Ammon's horn (tissue), 1 donor: ENCODE results near the gene NLGN1.
A peak's percentile ranks its signal among the peaks of the same experiment; 100 is the strongest.

Experiments
- DNase-seq: peaks from one replicate; pipeline ENCODE4 v3.0.0-alpha.2; 2016; ENCODE audit warnings: low spot score

The NLGN1 gene

DNA sequence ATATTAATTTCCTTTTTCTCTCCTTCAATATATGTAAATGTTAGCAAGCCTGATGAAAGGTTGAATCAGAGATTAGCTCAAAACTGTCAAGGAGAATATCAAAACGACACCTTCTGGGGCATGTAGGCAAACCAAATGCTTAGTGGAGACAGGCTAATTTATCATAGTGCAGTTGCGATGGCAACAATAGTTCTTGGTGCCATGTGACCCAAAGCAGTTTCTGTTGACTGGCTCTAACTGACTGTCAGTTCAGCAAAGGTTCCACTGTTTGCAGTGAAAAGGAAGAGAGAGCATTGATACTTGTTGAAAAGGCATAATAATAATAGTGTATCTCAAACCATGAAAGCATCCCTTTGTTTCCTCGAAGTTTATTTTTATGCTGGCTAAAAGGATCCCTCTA, 513.9 kb downstream of the NLGN1 start:
- DNase-seq = peak; percentile 91

DNA sequence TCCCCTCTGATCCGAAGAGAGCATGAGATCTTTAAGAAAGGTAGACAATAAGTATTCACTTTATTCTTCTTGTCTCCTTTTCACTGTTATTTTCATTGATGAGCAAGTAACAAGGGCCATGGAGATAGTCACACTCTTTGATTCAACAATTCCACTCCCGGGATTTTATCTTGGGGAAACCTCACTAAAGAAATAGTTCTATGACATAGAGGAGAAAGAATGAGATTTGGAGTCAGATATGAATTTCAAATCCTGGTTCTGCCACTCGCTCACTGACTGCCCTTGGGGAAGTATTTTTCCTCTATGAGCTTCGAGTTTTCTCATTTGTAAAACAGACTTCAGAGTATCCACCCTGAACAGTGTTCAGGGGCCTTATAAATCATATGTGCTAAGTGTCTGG, 514.6 kb downstream of the NLGN1 start:
- no peak for DNase-seq

DNA sequence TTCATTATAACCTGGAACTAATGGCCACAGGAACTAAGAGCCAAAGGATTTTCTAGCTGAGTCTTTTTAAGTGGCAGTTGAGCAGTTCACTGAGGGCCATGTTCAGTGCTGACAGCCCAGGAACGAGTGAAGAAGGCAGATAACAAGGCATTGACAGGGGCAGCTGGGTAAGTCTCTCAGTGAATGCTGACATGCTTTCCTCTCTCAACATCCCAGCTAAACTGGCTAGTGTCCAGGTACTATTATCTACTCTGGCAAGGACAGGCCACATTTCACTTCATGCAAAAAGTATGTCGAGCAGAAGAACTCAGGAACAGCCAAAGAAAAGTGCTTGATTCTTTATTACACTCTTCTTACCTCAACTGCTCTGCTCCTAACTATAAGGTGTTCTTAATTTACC, 515.9 kb downstream of the NLGN1 start:
- peak; percentile 56 for DNase-seq

DNA sequence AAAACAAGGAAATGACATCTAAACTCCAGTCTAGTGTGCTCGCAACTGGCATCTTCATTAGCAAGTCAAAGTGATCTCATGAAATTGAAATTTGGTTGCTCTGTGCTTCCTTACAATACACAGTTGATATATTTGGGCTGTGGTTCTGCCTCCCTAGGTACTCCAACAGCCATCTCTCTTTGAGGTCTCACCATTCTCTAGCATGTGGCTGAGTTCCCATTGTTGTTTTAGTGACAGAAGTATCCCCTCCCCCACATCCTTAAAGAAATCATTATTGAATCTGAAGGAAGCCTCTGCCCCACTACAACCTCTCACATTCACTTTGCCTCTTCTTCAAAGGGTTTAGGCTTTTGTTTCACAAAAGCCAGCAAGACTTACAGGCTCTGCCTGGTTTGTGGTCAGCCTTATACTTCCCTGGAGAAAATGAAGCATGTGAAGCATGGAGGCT, 516.5 kb downstream of the NLGN1 start:
- no peak for DNase-seq

DNA sequence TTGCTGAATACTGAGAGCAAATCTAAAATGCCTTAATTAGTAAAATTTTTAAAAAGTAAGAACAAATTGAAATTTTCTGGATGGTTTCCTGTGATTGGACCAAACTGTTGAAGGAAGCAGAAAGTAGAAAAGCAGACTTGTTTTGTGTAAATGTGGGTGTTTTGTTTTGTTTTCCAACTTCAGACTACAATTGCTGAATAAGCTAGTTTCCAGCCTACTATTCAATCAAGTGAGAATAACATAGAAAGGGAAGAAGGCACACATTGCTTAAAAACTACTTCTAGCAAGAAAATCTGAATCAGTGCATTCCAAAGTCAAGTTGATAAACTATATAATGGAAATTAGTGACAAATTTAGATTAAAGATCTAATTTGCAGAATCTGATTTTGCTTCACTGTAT, 519.3 kb downstream of the NLGN1 start:
- no peak for DNase-seq

DNA sequence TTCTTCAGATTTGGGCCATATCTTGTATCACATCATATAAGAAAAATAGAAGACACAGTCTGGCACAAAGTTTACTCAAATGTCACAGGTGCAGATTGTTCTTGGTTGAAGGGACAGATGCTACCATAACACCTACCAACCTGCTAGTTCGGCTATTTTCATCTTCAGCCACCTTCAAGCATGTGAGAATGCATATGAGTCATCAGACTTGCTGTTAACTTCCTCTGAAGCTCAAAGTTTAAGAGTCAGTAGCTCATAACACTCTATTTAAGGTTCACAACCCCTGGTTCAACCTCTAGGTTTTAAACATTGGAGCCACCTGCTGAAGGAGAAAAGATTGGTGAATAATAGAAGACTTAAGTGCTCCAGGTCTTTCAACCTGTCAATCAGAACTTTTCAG, 522.8 kb downstream of the NLGN1 start:
- DNase-seq = no peak

DNA sequence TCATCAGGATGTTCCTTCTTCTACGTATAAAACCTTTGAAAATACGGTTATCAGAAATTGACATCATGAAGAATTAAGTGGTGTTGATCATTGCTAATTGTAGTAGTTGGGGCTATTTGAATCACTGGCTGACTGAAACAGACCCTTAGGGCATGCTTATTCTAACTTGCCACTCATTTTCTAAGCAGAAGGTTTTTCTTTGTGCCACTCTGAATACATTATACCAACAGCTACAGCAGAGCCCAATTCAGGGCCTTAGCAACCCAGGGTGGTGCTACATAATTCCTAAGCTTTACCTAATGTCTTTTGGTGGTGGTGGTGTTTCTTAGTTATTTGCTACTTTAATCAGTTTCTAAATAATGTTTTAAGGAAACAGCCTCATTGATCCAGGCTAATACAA, 524.2 kb downstream of the NLGN1 start:
- DNase-seq = no peak

DNA sequence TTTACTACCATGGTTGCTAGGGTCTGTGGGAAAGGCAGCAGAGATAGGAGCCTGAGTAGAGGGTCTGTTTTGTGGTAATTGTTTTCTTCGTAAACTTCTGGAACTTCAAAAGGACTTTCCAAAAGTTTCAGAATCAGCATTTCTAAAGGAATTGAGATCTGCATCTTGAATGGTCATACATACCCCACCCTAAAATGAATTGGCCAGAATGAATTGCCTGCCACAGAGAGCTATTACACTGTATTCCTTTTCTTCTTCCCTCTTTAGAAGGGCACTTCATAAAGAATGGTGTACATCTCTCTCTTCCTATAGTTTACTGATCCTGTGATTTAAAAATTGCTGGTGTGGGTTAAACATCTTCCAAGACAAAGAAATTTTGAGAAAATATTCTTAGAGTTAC, 525.7 kb downstream of the NLGN1 start:
- no peak for DNase-seq

DNA sequence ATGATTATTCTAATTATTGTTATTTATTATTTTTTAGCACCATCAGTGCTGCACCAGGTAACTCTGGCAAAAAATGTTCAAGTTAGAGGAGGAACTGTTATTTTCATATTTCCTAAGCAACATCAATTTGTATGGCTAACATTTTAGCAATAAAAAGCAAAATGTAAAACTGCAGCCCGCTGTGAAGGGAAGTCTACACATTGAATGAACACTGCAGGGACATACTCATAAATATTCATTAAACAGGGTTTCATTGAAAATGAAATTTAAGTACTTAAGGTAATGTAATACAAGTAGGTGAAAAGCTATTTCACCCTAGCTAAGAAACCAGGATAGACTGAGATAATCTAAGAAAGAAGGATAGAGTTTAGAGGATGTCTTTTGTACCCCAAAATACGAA, 532.7 kb downstream of the NLGN1 start:
- DNase-seq = no peak

DNA sequence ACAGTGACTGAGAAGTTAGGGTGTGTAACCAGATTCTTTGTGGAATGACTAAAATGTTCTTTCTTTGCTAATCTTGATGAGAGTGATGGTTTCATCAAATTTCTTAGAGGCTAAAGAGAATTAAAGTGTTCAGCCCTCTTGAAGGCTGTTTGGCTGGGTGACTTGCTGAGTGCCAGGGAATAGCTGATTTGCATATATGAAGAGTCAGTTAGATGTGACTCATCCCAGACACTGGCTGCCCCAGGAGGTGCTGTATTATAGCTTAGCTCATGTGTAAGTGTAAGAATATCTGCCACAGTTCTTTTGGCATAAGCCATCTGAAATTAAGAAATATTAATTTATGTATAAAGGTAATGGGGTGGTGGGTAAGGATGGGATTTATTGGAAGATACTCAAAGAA, 535.1 kb downstream of the NLGN1 start:
- peak; percentile 38 for DNase-seq

DNA sequence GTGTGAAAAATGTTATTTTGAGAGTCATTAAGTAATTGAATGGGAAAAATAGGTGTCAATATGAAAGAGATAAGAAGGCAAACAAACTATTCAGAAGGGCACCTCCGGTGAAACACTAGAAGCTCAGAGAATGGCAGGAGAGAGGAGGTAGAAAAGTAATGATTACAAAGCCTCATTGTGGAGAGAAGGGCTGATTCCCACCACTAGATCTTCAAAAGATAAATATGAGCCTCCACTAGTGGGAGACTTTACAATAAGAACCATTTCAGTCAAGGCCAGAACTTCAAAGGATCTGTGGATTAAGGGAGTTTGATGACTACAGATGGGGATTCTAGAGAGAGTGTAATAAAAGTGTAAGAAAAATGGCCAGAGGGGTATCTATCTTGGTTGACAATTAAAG, 535.6 kb downstream of the NLGN1 start:
- no peak for DNase-seq

DNA sequence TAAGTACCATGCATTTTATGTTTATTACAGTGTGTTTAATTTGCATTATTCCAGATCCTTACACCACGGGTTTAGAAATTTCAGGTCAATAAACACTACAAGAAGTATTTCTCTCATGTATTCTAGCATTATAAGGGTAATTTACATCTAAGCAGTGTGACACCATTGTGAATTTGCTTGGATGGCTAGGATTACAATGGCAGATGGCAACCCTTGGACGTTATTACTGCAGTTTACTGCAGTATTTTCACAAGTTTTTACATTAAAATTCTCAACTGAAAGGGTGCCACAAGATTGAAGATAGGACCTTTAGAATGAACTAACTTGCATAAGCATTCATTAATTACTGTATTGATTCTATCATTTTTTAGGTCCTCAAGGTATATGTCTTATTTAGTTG, 538.8 kb downstream of the NLGN1 start:
- no peak for DNase-seq

DNA sequence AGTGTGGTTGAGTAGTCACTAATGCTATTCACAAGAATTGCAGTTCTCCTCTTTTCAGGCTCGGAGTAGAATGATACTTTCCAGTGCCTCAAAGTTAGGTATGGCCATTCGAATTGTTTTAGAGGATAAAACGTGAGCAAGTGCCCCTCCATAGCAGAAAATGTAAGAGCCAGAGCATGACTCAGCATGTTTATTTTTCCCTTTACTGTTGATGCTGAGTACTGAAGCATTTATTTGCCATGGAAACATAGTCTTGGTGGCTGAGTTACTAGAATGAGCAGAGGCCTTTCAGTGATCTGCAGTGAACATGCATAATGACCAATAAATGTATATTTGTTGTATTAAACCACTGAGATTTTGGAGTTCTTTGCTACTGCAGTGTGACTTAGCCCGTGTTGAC, 540.6 kb downstream of the NLGN1 start:
- DNase-seq = no peak

DNA sequence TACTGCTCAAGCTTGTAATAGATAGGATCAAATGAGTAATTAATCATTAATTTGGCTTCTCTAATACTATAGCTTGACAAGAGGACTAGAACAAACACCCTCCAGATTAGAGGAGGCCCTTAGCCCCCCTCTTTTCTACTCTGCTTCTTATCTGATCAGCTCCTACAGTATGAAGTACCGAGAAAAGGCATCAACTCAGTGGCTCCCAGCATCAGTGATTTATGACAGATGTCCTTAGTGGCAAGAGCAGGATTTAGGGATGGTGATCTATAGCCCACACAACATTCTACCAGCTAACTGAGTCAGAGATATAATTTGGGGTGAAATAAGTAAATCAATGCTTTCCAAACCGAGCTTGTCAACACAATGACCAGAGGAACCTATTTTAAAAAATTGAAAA, 541.1 kb downstream of the NLGN1 start:
- no peak for DNase-seq

DNA sequence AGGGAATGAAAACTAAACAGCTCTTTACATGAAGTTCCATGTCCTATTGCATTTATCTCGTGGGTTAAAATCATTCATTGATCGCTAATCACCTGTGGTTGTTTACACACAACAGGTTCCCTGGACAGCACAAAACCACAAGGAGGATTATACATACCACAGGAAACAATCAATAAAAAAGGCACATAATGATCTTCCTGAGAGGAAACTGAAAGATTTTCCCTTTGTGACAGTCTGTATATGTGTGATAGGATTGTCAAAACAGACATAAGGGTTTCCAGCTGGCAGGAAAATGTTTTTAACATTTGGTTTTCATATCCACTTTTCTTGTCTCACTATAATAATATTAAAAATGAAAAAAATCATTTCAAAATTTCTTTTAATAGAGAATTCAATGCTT, 541.8 kb downstream of the NLGN1 start:
- no peak for DNase-seq

DNA sequence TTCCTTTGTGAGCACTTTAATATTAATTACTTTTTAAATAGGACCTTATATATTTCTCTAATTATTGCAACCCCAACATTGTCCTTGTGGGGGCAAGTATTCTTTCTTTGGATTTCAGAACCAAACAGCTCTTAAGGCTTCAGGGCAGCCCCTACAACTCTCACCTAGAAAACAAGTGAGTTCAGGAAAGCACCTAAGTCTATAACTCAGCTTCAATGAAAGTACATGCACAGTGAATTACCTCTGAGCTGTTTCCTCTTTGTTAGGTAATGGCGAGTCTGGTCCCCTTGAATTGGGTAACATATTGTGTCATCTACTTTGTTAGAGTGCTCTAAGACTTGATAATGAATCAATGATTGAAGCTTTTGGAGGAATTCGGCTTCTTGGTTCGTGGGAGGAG, 545.7 kb downstream of the NLGN1 start:
- DNase-seq = no peak

DNA sequence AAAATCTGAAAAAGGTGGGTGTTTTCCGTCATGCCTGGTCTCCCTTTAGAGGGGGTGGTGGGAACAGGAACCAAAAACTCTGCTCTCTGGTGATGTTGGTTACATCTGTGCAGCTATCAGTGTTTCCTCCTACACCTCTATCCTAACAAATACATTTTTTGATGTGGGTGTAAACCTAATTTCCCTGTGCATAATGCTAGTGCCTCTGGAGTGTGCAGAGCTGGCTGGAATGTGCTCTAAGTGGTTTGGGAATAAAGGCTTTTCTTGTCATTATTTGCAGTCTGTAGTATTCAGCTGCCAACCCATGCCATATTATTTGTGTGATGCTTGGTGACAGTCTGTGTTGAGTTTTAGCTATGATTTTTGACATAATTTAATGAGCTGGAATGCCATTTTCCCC, 547.6 kb downstream of the NLGN1 start:
- peak; percentile 13 for DNase-seq

DNA sequence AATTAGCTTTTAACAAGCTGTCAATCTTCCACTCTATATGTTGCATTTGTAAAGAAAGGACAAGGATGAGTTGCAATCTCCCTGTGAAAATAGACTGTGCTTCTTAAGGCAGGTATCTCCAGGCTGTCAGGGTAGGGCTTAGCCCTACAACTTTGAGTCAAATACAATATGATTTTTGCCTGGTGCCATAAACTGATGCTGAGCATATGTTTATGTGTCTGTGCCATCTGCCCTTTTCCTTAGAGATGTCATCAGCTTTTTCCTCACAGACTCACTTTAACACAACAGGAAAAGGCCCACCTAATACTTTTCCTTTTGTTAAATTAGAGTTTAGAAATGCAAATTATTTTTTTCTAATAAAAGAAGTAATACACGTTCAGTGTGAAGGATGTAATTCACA, 548.3 kb downstream of the NLGN1 start:
- DNase-seq = no peak

DNA sequence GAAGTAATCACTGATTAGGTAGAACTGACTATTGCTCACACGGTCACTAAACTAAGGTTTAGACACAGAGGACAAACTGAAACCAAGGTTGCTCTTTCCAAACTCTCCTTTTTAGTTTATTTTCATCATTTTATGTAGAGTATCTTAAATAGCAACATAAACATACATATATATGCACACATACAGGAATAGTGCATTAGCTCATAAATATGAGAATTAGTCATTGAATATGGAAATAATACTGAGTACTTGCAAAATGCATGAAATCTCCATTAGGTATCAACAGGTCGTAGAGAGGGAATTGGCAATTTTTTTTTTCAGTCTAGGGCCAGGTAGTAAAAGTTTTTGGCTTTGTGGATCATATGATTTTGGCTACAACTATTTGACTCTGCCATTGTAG, 557.1 kb downstream of the NLGN1 start:
- no peak for DNase-seq

DNA sequence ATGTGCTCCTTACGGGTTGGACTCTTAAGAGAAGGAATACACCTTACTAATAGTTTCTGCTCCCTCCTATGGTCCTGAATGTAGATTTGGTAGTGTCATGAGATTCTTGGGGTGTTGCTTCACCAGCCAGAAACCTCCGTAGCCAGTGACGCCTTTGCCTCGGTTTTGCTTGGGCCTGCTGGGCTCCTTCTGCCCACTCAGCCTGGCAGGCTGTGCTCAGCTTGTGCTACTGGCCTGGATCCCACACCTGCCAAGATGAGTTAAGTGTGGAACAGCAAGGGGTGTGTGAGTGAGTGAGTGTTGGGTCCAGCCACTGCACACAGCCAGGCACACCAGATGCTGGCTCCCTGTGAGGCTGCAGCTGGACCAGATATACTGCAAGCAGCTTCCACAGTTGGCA, 560.1 kb downstream of the NLGN1 start:
- DNase-seq = no peak

DNA sequence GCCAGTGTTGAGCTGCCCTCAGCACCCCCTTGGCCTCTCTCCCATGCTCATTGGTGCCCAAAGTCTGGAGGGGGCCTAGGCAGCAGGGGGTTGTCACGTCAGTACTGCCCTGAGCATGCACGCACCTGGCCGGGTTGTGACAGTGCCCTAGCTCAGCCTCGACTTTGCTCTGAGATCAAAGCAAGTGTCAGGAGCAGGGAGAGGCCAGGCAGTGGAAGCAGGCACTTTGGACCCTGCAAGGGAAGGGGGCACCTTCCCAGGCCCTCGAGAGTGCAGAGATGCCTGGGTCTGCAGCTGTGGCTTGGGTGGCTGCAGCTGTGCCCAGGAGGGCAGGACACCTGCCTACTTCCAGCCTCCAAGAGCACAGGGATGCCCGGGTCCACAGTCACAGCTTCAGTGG, 561.3 kb downstream of the NLGN1 start:
- DNase-seq = no peak

DNA sequence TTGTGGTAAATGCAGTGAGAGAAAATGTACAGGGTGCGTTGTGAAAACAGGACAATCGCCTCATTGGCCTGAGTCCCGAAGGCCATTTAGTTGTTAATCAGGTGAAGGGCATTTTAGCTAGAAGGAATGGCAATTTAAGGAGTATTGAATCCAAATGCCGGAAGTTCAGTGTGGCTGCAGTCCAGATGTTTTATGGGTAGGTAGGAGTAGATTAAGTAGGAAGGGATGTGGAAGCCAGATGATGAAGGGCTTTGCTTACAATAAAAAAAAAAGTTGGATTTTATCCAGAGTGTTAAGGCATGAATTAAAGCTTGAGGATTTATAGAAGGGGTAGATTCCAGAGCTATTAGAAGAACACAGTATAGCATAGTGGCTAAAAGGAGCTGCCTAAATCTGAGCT, 572.7 kb downstream of the NLGN1 start:
- no peak for DNase-seq

DNA sequence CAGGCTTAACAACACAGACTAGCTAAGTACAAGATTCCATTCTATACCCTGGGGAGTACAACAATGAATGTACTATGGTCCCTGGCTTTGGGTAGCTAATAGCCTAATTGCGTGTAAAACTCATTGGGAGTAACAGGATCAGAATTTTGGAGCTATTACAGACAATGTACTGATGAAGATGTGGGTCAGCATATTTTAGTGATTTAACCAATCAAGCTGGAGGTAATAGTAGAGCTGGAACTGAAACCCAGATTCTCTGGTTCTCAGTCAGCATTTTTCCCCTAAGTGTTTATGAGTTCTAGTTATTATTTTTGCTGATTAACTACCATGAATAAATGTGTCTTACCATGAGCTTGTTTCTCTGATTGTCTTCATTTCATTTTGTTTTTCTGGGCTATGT, 578.7 kb downstream of the NLGN1 start:
- DNase-seq = no peak

DNA sequence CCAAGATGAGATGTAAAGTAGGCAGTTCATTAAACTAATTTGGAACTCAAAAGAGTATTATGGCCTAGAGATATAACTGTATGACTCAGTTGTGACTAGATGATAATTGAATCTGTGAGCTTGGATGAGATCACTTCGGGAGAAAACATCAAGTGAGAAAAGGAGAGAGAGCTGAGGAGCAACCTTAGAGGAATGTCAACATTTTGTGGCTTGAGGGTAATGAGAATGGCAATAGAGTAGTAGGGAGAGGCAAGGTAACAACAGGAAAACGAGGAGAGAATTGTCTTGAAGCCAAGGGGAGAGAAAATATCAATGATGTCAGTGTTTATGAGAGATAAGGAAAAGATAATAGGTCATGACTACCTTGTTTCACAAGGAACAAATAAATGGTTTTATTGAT, 580.2 kb downstream of the NLGN1 start:
- DNase-seq = no peak

DNA sequence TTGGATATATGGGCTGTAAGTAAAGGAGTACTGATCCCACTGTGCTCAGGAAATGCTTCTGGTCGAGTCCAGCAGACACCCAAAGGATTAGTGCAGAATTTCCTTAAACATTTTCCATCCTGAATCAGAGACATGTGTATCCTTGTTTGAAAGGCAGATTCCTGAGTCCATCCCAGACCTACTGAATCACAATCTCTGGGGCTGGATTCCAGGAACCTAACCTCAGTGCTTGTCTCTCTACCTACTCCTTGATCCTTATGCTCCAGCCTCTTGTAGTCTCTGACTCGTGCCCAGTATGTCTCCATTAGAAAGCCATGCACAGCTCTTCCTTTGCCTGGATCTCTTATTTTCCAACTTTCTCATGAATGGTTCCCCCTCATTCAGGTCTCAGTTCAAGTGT, 585.8 kb downstream of the NLGN1 start:
- DNase-seq = no peak
